DMS53 treated with DMSO at 0.1 percent for 48 hours (cell line): ENCODE measurements around the gene CBR4.
"Not testable (repeated sequence)": the region's sequence is repeated elsewhere in the genome, so short reads cannot be mapped to it uniquely, and the experiment has no call there.

Source experiments
- DNase-seq: peaks from one replicate; lab custom pipeline; 2025; ENCODE audit not compliant: unreplicated experiment; lab: John Stamatoyannopoulos, UW

CBR4 gene

GRCh38 chr4:169035871-169036620 is 26.0 kb upstream of the CBR4 start:
- DNase-seq = not testable (repeated sequence)

- no peak for DNase-seq
Measured at GRCh38 chr4:169033660-169034059, 23.6 kb upstream of the CBR4 start.

GRCh38 chr4:169032883-169033645 is 23.0 kb upstream of the CBR4 start:
- no peak for DNase-seq

GRCh38 chr4:169032194-169032593 is 22.1 kb upstream of the CBR4 start:
- no peak for DNase-seq

- DNase-seq = no peak
Measured at GRCh38 chr4:169031392-169031791, 21.3 kb upstream of the CBR4 start.

GRCh38 chr4:169030562-169030982 is 20.5 kb upstream of the CBR4 start:
- no peak for DNase-seq

- no peak for DNase-seq
Measured at GRCh38 chr4:169029947-169030346, 19.9 kb upstream of the CBR4 start.

- DNase-seq = no peak
Measured at GRCh38 chr4:169027663-169028062, 17.6 kb upstream of the CBR4 start.

GRCh38 chr4:169025184-169025583 is 15.1 kb upstream of the CBR4 start:
- no peak for DNase-seq

- DNase-seq = no peak
Measured at GRCh38 chr4:169024762-169025161, 14.7 kb upstream of the CBR4 start.

- DNase-seq = no peak
Measured at GRCh38 chr4:169018406-169018805, 8.4 kb upstream of the CBR4 start.

- DNase-seq = no peak
Measured at GRCh38 chr4:169017971-169018370, 7.9 kb upstream of the CBR4 start.

GRCh38 chr4:169015186-169015623 is 5.2 kb upstream of the CBR4 start:
- DNase-seq = no peak

GRCh38 chr4:169014586-169014985 is 4.5 kb upstream of the CBR4 start:
- no peak for DNase-seq

- no peak for DNase-seq
Measured at GRCh38 chr4:169013396-169013795, 3.3 kb upstream of the CBR4 start.

- no peak for DNase-seq
Measured at GRCh38 chr4:169012049-169012448, 2.0 kb upstream of the CBR4 start.

- DNase-seq = peak; percentile 42
Measured at GRCh38 chr4:169009286-169010124, 550 bp downstream of the CBR4 start.

GRCh38 chr4:169005453-169006099 is 4.5 kb downstream of the CBR4 start:
- DNase-seq = no peak

GRCh38 chr4:169000315-169000714 is 9.7 kb downstream of the CBR4 start:
- no peak for DNase-seq

- no peak for DNase-seq
Measured at GRCh38 chr4:168999809-169000208, 10.2 kb downstream of the CBR4 start.

- no peak for DNase-seq
Measured at GRCh38 chr4:168998596-168998995, 11.5 kb downstream of the CBR4 start.
